HuH-7.5 (cell line): ENCODE results near the gene SF3A2.
A peak's percentile ranks its signal among the peaks of the same experiment; 100 is the strongest.
"Not testable (repeated sequence)": the region's sequence is repeated elsewhere in the genome, so short reads cannot be mapped to it uniquely, and the experiment has no call there.

Experiments used
- DNase-seq: peaks from one replicate; pipeline ENCODE4 v3.0.0; 2011; ENCODE audit warnings: low spot score

The SF3A2 gene, protein sequence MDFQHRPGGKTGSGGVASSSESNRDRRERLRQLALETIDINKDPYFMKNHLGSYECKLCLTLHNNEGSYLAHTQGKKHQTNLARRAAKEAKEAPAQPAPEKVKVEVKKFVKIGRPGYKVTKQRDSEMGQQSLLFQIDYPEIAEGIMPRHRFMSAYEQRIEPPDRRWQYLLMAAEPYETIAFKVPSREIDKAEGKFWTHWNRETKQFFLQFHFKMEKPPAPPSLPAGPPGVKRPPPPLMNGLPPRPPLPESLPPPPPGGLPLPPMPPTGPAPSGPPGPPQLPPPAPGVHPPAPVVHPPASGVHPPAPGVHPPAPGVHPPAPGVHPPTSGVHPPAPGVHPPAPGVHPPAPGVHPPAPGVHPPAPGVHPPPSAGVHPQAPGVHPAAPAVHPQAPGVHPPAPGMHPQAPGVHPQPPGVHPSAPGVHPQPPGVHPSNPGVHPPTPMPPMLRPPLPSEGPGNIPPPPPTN

DNA sequence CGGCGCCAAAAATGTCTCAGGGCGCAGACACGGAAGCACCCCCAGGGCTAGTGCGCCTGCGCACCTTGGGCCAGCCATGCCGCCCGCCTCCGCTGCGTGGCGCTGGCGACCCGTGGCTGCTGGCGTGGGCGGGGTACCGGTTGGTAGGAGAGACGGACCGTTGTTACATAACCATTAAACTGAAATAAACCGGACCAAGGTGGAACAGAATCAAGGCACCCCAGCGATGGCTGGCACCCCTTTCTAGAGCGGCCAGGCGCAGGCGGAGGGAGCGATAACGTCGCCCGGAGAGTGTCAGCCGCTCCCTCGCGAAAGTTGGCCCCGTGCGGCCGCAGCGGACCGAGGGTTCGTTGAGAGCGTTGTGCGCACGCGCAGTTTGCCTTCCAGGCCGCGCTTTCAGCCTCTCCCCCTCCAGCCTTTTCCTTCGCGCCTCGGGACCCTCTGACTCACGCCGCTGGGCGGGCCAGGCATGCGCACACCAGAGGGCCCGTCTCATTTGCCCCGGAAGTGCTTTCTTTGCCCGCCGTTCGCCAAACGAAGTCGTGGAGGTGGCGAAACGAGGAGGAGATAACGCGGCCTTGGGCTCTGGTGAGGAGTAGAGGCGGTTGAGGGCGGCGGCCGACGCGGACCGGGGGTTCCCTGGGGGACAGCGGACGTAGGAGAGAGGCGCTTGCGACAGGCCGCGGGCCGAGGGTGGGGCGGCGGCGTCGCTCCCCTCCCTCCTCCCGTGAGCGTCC lies at the start of gene SF3A2, which contains the start of gene PLEKHJ1:
Gene SF3A2, plus strand, starts transcription at position 511 of the 737 bp plus-strand sequence. CDS start 6,595 bp downstream, outside the sequence.
Gene PLEKHJ1, minus strand, starts transcription at position 16 of the 737 bp plus-strand sequence. CDS start 81 bp downstream, outside the sequence.
- peak; percentile 100 for DNase-seq

DNA sequence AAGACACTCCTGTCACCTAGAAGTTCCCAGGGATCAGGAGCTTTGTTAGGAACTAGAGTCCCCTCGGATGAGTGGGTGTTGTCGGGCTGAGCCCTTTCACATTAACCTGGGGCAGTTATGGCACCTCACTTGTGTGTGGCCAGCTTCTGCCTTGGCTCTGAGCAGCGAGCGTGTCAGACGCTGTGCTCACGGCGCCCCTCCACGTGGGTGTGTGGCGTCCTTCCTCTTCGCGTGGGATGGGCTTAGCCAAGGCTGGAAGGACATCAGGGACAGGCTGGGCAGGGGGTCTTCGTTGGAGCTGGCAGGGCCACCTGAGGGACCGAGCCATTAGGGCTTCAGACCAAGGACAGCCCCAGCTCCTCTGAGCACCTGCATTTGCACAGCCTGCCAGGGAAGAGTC lies 49.5 kb upstream of the SF3A2 start:
- DNase-seq = no peak

DNA sequence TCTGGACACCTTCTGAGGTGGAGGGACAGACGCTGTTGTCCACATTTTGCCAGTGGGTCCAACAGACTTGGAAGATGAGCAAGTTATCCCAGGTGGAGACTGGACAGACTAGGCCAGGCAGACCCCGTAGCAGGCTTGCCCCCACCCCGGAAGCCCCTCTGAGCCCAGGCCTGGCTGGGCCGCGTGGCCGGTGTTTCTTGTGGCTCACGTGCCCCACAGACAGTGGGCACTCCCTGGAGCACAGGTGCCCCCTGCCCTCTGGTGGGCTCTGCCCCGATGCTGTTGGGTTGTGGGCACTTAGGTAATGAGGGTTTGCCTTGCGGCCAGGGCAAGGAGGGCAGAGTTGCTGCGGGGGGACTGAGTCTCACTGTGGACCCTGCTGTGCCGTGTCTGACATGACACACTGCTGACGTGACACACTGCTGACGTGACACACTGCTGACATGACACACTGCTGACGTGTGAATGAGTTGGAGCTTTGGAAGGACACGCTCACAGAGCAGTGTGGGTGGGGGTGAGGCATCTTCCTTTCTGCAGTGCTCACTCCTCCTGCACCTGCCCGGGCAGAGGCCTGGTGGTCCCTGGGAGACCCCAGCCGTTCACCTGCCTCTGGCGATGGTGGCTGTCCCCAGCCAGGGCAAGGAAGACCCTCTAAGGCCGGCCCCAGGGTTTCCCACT lies 47.8 kb upstream of the SF3A2 start:
- DNase-seq = no peak

DNA sequence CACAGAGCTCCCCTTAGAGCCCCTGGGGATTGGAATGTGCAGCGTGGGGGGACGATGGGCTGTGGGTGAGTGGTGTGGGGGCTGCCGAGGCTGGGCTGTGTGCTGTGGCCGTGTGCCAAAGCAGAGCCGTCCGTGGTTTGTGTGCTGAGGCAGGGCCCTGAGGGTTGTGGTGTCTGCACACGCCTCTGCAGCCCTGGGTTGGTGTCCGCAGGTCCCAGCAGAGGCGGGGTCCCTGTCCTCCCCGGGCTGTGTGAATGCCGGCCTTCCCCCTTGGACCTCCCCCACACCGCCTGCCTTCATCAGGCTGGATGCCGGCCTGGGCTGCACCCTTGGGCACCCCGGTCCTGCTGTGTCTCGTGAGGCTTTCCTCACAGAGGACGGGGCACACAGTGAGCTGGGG lies 46.7 kb upstream of the SF3A2 start:
- DNase-seq = no peak

DNA sequence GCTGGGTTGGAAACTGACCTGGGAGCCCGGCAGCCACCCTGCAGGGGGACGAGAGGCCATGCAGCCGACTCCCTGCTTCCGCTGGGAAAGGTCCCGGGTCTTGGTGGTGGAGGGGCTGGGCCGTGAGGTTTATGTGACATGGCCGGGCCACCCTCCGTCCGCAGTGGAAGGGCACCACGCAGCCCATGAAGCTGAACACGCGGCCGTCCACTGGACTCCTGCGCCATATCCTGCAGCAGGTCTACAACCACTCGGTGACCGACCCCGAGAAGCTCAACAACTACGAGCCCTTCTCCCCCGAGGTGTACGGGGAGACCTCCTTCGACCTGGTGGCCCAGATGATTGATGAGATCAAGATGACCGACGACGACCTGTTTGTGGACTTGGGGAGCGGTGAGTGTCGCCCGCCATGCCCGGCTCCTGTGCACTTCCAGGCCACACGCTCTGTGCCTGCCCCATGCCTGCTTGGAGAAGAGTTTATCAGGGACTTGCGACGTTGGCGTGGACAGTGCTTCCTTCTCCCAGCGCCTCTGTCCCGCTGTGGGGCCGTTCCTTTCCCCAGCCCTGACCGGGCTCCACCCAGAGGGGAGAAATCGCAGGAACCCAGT lies 45.7 kb upstream of the SF3A2 start:
- DNase-seq = no peak

DNA sequence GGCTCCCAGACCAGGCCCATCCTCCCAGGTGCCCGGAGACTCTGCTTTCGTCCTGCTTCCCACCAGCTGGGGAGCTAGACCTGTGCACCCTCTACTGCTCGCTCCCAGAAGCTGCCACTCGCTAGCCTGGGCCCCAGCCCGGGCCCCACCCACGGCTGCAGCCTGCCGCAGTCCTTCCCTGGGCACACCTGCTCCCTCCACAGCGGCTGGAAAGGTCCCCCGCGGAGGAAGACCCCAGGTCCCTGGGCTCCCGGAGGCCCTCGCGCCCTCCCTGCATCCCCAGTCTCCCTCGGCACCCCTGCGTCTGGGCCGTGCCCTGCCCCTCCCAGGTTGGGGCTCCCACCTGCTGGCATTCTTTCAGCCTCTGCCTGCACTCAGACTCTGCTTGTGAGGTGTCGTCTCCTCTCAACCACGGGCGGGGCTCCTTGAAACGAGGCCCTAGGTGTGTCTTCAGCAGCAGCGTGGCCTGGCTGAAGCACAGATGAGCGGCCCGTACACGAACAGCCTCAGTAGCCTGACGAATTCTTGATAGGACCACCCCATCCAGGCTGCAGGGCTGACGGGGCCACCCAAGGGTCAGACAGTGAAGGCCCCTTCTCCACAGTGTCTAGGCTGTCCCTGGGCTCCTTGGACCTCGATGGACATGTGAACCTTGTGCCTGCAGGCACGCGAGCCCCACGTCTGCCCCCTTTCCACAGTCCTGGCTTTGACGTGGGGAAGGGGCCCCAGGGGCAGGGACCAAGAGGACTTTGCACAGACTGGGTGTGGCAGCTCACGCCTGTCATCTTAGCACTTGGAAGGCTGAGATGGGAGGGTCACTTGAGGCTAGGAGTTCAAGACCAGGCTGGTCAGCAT lies 44.9 kb upstream of the SF3A2 start:
- DNase-seq = no peak

DNA sequence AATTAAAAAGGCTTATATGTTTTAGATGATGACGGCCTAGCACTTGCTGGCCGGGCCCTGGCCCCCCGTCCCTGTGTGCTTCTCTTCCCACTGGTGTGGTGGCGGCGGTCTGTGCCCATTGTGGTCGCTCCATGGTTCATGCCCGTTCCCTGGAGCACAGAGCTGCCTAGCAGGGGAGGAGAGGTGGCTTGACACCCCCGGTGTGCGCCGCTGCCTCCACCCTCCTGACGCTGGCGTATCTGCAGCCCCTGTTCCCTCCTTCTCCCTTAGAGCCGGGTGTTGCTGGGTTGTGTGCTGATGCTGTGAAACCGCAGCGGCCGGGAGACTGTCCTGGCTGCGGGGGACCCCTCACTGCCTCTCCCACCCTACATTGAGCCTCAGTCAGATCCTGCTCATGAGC lies 43.8 kb upstream of the SF3A2 start:
- DNase-seq = no peak

DNA sequence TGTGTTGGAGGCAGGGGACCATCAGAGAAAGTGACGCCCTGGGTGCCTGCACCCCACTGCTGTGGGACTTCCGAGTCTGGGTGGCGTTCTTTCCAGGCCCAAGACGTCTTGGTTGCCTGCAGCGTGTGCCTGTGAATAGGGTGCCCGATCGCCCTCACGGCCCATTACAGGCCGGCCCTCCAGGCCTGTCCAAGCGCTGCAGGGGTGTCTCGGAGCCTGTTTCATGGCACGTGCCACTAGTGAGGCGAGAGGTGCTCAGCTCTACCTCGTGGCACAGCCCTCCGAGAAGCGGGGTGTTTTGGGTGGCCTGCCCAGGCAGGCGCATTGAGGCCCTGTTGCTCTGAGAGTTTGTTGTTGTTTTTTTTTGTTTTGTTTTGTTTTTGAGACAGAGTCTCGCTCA lies 42.8 kb upstream of the SF3A2 start:
- no peak for DNase-seq

DNA sequence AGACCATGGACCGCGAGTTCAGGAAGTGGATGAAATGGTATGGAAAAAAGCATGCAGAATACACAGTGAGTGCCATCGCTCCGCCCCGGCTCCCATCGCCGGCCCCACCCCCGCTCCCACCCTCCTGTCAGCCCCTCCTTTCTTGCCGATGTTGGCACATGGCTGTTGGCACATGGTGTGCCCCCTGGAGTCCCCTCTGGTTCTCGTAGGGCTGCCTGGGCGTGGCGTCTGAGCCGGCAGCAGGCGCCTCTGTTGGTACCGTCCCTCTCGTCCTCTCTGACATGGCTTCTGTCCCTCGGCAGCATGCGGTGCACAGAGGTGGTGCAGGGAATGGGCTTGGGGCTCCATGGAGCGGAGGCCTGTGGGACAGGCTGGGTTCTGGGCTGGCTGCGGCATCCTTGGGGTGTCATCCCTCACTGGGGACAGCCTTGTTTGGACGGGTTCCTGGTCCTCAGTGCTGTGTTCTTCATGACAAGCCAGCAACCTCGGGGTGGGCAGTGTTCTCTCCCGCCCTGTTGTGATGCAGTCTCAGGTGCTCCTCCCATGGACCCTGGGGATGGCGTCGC lies 42.0 kb upstream of the SF3A2 start:
- no peak for DNase-seq

DNA sequence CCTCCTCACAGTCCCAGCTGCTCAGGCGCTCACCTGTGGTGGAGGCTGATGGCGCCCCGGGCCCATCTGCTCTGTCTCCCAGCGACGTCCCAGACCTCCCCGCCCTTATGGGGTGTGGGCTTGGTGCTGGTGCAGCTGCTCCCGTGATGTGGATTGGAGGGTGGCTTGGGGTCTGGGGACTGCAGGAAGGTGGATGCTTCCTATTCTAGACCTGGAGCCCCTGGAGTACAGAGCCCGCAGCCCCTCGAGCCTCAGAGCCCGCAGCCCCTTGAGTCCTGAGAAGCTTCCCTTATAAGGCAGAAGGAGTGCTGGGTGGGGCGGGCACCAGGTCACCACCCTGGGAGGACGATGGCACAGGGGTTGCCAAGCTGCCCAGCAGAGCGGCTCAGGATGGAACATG lies 41.3 kb upstream of the SF3A2 start:
- no peak for DNase-seq

DNA sequence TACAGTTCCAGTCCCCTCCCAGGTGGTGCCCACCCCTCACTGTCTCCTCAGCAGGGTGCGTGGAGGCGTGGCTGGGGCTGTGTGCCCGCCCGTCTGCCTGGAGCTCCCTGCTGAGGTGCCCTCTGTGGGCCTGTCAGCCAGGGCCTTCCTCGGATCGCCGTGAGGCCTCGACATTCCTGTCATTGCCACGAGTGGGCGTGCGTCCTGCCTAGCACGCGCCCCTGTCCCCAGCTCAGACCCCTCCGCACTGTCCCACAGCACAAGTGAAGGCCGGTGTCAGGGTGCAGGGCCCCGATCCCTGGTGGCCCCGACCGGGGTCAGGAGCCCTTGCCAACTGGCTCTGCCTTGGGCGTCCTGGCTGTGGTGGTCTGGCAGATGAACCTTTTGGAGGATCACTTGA lies 40.7 kb upstream of the SF3A2 start:
- no peak for DNase-seq

DNA sequence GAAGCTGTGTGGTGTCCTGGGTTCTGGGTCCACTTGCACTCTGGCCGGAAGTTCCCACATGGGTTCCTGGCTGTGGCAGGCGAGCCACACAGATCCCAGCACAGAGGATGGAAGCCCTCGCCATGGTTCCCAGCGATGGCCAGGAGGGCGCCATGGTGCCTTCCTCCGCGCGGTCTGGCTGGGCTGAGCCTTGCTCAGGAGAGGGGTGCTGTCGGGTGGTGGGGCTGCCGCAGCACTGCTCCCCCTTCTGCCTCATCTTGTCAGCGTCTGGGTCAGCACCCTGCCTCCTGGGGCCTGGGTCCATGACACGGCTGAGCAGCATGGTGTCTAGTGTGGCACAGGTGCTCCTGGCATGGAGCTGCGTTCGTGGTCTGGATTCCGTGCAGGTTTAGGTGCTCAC lies 39.4 kb upstream of the SF3A2 start:
- no peak for DNase-seq

DNA sequence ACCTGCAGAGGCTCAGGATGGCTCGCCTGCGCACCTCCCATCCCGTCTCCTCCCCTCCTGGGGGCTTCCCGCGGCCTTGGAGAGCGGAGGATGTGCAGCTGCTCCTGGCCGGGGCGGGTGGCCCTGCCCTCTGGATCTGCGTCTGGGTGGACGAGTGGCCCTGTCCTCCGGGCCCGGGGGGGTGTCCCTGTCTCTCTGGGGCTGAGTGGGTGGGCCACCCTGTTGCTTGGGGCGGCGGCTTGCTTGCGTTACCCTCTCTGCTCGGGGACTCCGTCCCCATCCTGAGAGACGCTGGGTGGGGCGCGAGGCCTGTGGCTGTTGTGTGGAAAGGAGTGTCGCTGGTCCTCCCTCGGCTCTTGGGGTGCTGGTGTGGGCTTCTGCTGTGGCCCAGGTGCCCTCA lies 38.3 kb upstream of the SF3A2 start:
- DNase-seq = no peak

DNA sequence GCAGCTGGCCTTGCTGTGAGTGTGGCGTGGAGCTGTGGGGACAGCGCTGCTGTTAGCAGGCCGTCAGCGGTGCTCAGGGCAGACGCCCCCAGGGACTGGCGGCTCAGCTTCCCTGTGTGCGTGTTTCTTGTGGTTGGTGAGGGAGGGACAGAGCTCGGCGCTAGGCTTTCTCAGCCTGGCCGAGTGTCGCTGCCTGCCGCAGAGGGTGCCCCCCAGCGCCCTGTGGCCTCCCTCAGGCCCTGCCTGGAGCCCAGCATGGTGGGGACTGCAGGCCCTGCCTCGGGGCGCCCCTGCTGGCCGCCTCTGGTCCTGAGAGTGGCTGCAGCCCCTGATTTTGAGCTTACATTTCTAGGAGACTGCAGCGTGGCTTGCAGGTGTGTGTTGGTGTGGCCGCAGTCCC lies 37.4 kb upstream of the SF3A2 start:
- peak; percentile 65 for DNase-seq

DNA sequence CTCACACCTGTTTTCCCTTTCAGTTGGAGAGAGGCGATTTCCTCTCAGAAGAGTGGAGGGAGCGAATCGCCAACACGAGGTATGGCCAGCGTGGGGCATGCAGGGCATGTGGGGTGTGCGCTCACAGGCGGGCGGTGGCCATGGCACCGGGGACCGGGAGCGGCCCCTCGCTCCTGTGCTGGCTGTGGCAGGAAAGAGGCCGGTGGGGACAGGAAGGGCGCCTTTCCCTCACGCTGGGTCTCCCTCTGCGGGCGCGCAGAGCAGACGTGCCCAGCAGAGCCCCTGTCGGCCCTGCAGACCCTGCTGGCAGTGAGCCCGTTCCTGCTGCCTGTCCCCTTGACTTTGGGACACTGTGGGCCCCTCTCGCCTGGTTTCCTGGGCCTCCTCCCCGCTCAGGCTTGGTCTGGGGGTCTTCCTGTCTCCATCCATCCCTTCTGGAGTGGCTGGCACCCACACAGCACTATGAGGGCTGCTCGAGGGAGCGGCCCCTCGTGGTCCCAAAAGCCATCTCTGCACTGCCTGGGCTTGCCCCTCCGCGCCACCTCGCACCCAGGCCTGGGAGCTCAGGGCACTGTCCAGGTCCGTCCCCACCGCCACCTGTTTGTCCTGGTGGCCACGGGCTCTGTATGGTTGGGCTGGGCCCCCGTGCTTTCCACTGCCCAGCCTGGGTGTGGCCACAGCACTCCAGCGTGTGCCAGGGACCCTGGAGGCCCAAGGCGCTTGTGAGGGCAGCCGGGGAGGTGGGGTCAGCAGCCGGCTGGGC lies 36.6 kb upstream of the SF3A2 start:
- no peak for DNase-seq

DNA sequence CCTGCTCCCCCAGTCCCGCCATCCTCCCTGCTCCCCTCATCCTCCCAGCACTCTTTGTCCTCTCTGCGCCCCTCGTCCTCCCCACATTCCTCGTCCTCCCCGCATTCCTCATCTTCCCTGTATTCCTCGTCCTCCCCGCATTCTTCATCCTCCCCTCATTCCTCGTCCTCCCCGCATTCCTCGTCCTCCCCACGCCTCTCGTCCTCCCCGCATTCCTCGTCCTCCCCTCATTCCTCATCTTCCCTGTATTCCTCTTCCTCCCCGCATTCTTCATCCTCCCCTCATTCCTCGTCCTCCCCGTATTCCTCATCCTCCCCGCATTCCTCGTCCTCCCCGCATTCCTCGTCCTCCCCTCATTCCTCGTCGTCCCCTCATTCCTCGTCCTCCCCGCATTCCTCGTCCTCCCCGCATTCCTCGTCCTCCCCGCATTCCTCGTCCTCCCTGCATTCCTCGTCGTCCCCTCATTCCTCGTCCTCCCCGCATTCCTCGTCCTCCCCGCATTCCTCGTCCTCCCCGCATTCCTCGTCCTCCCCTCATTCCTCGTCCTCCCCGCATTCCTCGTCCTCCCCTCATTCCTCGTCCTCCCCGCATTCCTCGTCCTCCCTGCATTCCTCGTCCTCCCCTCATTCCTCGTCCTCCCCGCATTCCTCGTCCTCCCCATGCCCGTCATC lies 35.9 kb upstream of the SF3A2 start:
- DNase-seq = not testable (repeated sequence)

DNA sequence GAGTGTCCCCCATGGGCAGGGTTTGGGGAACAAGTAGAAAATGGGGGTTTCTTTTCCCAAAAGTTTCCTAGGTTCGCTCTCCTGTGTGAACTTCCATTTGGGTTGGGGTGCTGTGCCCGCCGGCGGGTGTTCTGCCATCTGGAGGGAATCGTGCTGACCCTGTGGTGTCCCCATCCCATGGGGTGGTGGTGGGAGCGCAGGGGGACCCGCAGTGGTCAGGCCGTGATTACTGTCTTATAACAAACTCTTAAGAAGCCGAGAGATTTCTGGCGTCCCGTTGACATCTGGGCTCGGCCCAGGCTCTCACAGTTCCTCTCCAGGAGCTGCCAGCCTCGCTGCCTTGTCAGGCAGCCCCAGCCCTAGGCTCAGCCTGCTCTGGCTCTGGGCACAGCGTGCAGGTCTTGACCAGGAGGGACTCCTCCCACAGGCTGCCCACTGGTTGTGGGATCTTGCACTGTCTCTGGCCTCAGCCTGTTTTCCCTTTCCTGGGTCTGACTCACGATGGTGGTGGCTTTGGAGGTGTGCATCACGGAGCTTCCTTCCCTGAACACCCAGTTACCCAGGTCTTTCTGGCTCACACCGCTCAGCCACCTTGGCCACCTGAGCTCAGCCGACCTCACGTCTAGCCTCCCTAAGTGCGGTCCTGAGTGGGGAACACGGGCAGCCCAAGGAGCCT lies 35.0 kb upstream of the SF3A2 start:
- no peak for DNase-seq

DNA sequence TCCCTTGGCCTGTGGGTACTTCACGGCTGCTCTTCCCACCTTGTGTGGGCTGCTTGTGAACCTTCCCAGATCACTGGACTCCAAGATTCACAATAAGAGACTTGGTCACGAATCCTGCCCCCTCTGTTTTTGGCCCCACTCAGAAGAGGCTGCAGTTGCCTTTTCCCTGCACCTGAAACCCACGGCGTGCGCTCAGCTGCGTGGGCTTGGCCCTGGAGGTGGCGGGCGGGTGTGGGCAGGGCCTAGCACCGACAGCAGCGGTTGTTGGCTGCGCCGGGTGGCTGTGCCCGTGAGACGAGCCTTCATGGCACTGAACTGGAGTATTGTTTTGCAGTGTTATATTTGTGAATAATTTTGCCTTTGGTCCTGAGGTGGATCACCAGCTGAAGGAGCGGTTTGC lies 34.3 kb upstream of the SF3A2 start:
- DNase-seq = no peak

DNA sequence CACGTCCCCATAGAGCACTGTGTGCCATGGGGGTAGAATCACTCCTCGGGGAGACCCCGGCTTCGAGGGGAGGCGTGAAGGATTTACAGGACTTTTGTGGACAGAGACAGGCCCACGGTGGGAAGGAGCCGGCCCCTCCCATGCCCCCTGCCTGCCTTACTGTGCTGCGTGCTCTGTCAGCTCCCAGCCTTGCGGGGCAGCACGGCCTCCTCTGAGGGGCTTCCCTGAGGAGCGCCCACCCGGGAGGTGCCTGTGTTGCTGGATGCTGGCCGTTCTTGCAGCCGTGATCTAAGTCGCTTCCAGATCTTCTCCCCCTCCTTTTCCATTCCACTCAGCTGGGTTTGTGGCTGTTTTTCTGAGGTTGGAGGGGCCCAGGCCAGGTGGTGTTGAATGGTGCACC lies 29.6 kb upstream of the SF3A2 start:
- DNase-seq = no peak
